Measurements from ENCODE around the gene RAB7A.

DNA sequence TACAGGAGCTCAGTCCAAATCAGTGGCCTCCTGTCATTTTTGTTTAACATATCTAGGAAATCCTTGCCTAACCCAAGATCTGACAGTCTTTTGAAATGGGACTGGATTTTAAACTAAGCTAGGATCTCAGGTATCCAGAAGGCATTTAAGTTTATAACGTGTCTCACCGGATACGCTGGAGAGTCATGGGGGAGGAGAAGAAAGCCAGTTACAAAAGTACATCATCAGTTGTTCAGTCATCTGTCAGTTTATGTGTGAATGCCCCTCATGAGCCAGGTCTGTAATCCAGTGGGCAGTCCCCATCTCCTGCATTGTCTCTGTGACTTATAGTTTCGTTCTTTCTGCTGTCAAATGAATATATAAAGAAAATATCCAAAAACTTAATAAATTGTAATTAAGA, 44.4 kb downstream of the RAB7A start:
- TF ChIP-seq POLR2A (IDR thresholded peaks at IDR 0.05) (no peak), EP300 (IDR thresholded peaks at IDR 0.05; ENCODE audit: low read depth) (no peak)
- TF ChIP-seq, protein P1, sequence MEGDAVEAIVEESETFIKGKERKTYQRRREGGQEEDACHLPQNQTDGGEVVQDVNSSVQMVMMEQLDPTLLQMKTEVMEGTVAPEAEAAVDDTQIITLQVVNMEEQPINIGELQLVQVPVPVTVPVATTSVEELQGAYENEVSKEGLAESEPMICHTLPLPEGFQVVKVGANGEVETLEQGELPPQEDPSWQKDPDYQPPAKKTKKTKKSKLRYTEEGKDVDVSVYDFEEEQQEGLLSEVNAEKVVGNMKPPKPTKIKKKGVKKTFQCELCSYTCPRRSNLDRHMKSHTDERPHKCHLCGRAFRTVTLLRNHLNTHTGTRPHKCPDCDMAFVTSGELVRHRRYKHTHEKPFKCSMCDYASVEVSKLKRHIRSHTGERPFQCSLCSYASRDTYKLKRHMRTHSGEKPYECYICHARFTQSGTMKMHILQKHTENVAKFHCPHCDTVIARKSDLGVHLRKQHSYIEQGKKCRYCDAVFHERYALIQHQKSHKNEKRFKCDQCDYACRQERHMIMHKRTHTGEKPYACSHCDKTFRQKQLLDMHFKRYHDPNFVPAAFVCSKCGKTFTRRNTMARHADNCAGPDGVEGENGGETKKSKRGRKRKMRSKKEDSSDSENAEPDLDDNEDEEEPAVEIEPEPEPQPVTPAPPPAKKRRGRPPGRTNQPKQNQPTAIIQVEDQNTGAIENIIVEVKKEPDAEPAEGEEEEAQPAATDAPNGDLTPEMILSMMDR (IDR thresholded peaks at IDR 0.05) = no peak
